Panc1 (cell line): Measurements from ENCODE around the gene FAM107B. TPM values are rescaled to one million over a fixed set of nuclear protein-coding genes. Genes with fewer than 3 reads are reported as not detected.
"Not testable (repeated sequence)": the region's sequence is repeated elsewhere in the genome, so short reads cannot be mapped to it uniquely, and the experiment has no call there.

Source experiments
- ATAC-seq: fragments of 200-7000 bp; cut with Tn5 transposase; 2 replicates; pipeline ENCODE4 v1.9.1; 2020; ENCODE audit warnings: mild to moderate bottlenecking, moderate library complexity
- BruUV-seq: library from RNA; stranded (reverse); fragments of 400-500 nt; replicated peaks from 2 replicates; lab custom pipeline; 2021; lab: Mats Ljungman, UMichigan
- CTCF ChIA-PET: fragments of 300-600 bp; sonication (Branson Sonifier 250); formaldehyde crosslinking; loops from one replicate; lab custom pipeline; 2022; ENCODE audit warnings: antibody characterized with exemption; lab: Charles Lee
- POLR2A ChIA-PET: fragments of 300-600 bp; sonication (Branson Sonifier 250); formaldehyde crosslinking; loops from one replicate; lab custom pipeline; 2022; ENCODE audit warnings: antibody characterized with exemption; lab: Charles Lee
- DNase-seq: peaks from one replicate; pipeline ENCODE4 v3.0.0-alpha.2; 2010; ENCODE audit warnings: low read depth, low spot score
- H3K27ac ChIP-seq: 2 replicates; pipeline ENCODE4 v1.5.1; 2011; ENCODE audit warnings: mild to moderate bottlenecking, low read length, inconsistent platforms
- H3K27me3 ChIP-seq: fragments of 200-500 bp; sonication (Bioruptor generic); 2 replicates; pipeline ENCODE4 v1.6.0; 2014; ENCODE audit warnings: low read length, inconsistent platforms; ENCODE audit not compliant: control insufficient read depth, insufficient read depth
- H3K36me3 ChIP-seq: fragments of 200-500 bp; sonication (Bioruptor generic); 2 replicates; pipeline ENCODE4 v1.5.1; 2014; ENCODE audit warnings: inconsistent platforms, mild to moderate bottlenecking, low read length, moderate library complexity; ENCODE audit not compliant: control insufficient read depth, insufficient read depth
- H3K4me1 ChIP-seq: 2 replicates; pipeline ENCODE4 v1.5.1; 2011; ENCODE audit warnings: inconsistent platforms, mild to moderate bottlenecking, low read length, moderate library complexity; ENCODE audit not compliant: control insufficient read depth, insufficient read depth
- H3K4me3 ChIP-seq, 2 experiments: 2 replicates each; pipeline ENCODE4 v1.5.1; 2011 to 2012; ENCODE audit warnings: low read depth in 2 of 2, low read length in 2 of 2, mild to moderate bottlenecking in 2 of 2, inconsistent platforms in 1 of 2, moderate library complexity in 1 of 2
- H3K9me3 ChIP-seq: fragments of 200-500 bp; sonication (Bioruptor generic); 2 replicates; pipeline ENCODE4 v1.5.1; 2014; ENCODE audit warnings: low read depth, mild to moderate bottlenecking, inconsistent platforms, low read length, moderate library complexity; ENCODE audit not compliant: control insufficient read depth, insufficient read depth
- POLR2AphosphoS5 ChIP-seq: IDR thresholded peaks from 2 replicates; pipeline ENCODE4 v1.6.1; 2012; ENCODE audit warnings: mild to moderate bottlenecking, low read depth, low read length, moderate library complexity
- SIN3A ChIP-seq: IDR thresholded peaks from 2 replicates; pipeline ENCODE4 v1.6.1; 2012; ENCODE audit warnings: low read depth, mild to moderate bottlenecking, low read length, moderate library complexity, borderline replicate concordance; ENCODE audit not compliant: insufficient read depth
- TCF7L2 ChIP-seq: IDR thresholded peaks from 2 replicates; pipeline ENCODE4 v1.6.1; 2011; ENCODE audit warnings: mild to moderate bottlenecking, low read depth, low read length, inconsistent platforms
- in situ Hi-C: cut with HindIII; loops from 2 replicates; pipeline ENCODE4 v1.10.0; 2016; ENCODE audit warnings: low sequenced_read_pairs, low pct_unique_long_range_greater_than_20kb
- intact Hi-C: fragments of 100-400 bp; cut with micrococcal nuclease; formaldehyde crosslinking; loops from one replicate; pipeline ENCODE4 v1.10.0; 2022; ENCODE audit not compliant: unreplicated experiment
- total RNA-seq: library from RNA; stranded (reverse); gene quantifications from one replicate; pipeline ENCODE4 v1.2.1, GENCODE V29; 2021; ENCODE audit not compliant: unreplicated experiment
- TF ChIP-seq, protein P1 (sequence below): fragments of 450-650 bp; IDR thresholded peaks from 2 replicates; pipeline ENCODE4 v1.5.1; 2017; ENCODE audit warnings: mild to moderate bottlenecking
- TF ChIP-seq, protein P2 (sequence below), 2 experiments: IDR thresholded peaks; 2 replicates each; pipeline ENCODE4 v1.6.1; 2011 to 2012; ENCODE audit warnings: low read depth in 2 of 2, control low read depth in 1 of 2, low read length in 1 of 2, mild to moderate bottlenecking in 1 of 2, moderate library complexity in 1 of 2; ENCODE audit not compliant: insufficient read depth in 1 of 2

FAM107B gene
- total RNA-seq, 1 experiment from 2014 or later: 13.4 TPM

DNA sequence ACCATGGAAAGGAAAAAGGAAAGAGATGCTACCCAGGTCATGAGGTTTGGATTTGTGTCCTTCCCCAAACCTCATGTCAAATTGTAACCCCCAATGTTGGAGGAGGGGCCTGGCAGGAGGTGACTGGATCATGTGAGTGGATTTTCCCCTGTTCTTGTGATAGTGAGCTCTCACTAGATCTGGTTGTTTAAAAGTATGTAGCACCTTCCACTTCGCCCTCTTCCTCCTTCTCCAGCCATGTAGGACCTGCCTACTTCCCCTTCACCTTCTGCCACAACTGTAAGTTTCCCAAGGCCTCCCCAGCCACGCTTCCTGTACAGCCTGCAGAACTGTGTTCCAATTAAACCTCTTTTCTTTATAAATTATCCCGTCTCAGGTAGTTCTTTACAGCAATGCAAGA is 113.9 kb downstream of the FAM107B start:
- DNase-seq (no peak), ATAC-seq (no peak)
- CTCF ChIA-PET: no interaction called here
- in situ Hi-C loops: no loop called here
- Histone ChIP-seq H3K9me3 (no peaks in the 10 kb centered on the region), H3K27ac (no peak overlapping the region), H3K27me3 (no peaks in the 10 kb centered on the region), H3K36me3 (no peaks in the 10 kb centered on the region), H3K4me1 (no peaks in the 10 kb centered on the region), H3K4me3 (no peak overlapping the region)
- no TSS peak for BruUV-seq
- TF ChIP-seq, protein P1, sequence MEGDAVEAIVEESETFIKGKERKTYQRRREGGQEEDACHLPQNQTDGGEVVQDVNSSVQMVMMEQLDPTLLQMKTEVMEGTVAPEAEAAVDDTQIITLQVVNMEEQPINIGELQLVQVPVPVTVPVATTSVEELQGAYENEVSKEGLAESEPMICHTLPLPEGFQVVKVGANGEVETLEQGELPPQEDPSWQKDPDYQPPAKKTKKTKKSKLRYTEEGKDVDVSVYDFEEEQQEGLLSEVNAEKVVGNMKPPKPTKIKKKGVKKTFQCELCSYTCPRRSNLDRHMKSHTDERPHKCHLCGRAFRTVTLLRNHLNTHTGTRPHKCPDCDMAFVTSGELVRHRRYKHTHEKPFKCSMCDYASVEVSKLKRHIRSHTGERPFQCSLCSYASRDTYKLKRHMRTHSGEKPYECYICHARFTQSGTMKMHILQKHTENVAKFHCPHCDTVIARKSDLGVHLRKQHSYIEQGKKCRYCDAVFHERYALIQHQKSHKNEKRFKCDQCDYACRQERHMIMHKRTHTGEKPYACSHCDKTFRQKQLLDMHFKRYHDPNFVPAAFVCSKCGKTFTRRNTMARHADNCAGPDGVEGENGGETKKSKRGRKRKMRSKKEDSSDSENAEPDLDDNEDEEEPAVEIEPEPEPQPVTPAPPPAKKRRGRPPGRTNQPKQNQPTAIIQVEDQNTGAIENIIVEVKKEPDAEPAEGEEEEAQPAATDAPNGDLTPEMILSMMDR: no peak
- TF ChIP-seq SIN3A: no peak
- no peak for TF ChIP-seq POLR2AphosphoS5
- POLR2A ChIA-PET: no interaction called here
- intact Hi-C loops: no loop called here

DNA sequence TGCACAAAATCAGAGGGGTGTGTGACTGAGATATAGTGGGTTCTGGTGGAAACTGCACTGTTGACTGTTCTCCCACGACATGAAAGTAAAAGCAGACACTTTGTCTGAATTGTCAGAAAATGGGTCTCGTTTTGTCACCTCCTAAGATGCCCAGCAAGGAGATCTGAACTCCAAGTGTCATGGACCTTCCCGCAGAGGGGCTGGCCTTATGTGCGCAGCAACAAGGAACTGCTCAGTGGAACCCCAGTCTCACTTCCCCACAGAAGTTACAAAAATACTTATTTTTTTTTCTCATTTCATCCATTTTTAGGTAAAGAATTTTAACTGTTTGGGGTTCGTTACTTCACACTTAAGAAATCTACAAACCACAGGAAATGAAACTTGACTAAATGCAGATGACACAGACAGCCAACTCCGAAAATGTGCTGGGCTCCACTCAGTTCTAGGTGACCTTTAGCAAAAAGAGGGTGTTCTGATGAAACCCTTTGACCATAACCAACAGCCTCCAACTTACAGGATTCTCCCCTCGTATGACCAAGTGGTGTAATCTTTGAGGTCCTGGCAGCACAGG is 115.0 kb downstream of the FAM107B start:
- TF ChIP-seq SIN3A: no peak
- no peak for TF ChIP-seq POLR2AphosphoS5
- TF ChIP-seq, protein P1: no peak
- TF ChIP-seq, protein P2, sequence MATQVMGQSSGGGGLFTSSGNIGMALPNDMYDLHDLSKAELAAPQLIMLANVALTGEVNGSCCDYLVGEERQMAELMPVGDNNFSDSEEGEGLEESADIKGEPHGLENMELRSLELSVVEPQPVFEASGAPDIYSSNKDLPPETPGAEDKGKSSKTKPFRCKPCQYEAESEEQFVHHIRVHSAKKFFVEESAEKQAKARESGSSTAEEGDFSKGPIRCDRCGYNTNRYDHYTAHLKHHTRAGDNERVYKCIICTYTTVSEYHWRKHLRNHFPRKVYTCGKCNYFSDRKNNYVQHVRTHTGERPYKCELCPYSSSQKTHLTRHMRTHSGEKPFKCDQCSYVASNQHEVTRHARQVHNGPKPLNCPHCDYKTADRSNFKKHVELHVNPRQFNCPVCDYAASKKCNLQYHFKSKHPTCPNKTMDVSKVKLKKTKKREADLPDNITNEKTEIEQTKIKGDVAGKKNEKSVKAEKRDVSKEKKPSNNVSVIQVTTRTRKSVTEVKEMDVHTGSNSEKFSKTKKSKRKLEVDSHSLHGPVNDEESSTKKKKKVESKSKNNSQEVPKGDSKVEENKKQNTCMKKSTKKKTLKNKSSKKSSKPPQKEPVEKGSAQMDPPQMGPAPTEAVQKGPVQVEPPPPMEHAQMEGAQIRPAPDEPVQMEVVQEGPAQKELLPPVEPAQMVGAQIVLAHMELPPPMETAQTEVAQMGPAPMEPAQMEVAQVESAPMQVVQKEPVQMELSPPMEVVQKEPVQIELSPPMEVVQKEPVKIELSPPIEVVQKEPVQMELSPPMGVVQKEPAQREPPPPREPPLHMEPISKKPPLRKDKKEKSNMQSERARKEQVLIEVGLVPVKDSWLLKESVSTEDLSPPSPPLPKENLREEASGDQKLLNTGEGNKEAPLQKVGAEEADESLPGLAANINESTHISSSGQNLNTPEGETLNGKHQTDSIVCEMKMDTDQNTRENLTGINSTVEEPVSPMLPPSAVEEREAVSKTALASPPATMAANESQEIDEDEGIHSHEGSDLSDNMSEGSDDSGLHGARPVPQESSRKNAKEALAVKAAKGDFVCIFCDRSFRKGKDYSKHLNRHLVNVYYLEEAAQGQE (IDR thresholded peaks at IDR 0.05; ENCODE audit: insufficient read depth in 1 of 2, low read depth in 2 of 2, low read length in 1 of 2): no peak
- no peak for TF ChIP-seq TCF7L2
- no peak for ATAC-seq
- DNase-seq: no peak
- no peaks in the 10 kb centered on the region for H3K36me3 ChIP-seq
- H3K4me1 ChIP-seq: no peaks in the 10 kb centered on the region
- in situ Hi-C loops: no loop called here
- no peak overlapping the region for H3K27ac ChIP-seq
- CTCF ChIA-PET: no interaction called here
- H3K4me3 ChIP-seq: no peak overlapping the region
- intact Hi-C loops: no loop called here
- POLR2A ChIA-PET: no interaction called here
- BruUV-seq: no TSS peak
- H3K9me3 ChIP-seq: no peaks in the 10 kb centered on the region
- H3K27me3 ChIP-seq: no peaks in the 10 kb centered on the region

GRCh38 chr10:14659137-14659536 is 115.6 kb downstream of the FAM107B start:
- H3K4me1 ChIP-seq, BruUV-seq, H3K4me3 ChIP-seq, DNase-seq, H3K27me3 ChIP-seq, CTCF ChIA-PET, ATAC-seq, POLR2A ChIA-PET, H3K9me3 ChIP-seq, H3K36me3 ChIP-seq, in situ Hi-C loops, H3K27ac ChIP-seq, intact Hi-C loops: not testable (repeated sequence)
